SK-N-SH (cell line): ENCODE measurements around the gene PITPNM3. TPM values are rescaled to one million over a fixed set of nuclear protein-coding genes. Genes with fewer than 3 reads are reported as not detected.

ENCODE experiments used
- CTCF ChIA-PET: fragments of 300-600, 350-600 bp; formaldehyde crosslinking; extraction: SDS; loops from one replicate; lab custom pipeline; 2021; lab: Yijun Ruan, JAX
- POLR2A ChIA-PET: fragments of 350-600 bp; sonication (Branson Sonifier 250); formaldehyde crosslinking; extraction: SDS; loops from one replicate; lab custom pipeline; 2020; ENCODE audit warnings: antibody characterized with exemption, inconsistent platforms; lab: Yijun Ruan, JAX
- DNase-seq: peaks from one replicate; pipeline ENCODE4 v3.0.0; 2012
- H2AFZ ChIP-seq: fragments of 200-600 bp; sonication (generic); 2 replicates; pipeline ENCODE4 v1.8.1; 2016; ENCODE audit warnings: antibody characterized with exemption, mild to moderate bottlenecking, low read depth
- H3F3A ChIP-seq: fragments of 200-600 bp; sonication (generic); replicated peaks from 2 replicates; pipeline ENCODE3; 2016; ENCODE audit warnings: antibody characterized with exemption, mild to moderate bottlenecking; ENCODE audit not compliant: insufficient read depth
- H3K27ac ChIP-seq, 2 experiments: fragments of 200-500 bp in 1 of 2; fragments of 200-600 bp in 1 of 2; sonication (Bioruptor generic) in 1 of 2; sonication (generic), shearing (Covaris generic) in 1 of 2; 2 replicates each; pipeline versions ENCODE4 v1.5.1 to v1.6.1; 2014 to 2016; ENCODE audit warnings: low read depth in 2 of 2, inconsistent platforms in 1 of 2, low read length in 1 of 2, mild to moderate bottlenecking in 1 of 2, mixed read lengths in 1 of 2
- H3K27me3 ChIP-seq: fragments of 200-600 bp; sonication (generic), shearing (Covaris generic); 2 replicates; pipeline ENCODE4 v1.6.1; 2016; ENCODE audit warnings: mixed run types; ENCODE audit not compliant: insufficient read depth
- H3K36me3 ChIP-seq, 2 experiments: fragments of 200-500 bp in 1 of 2; fragments of 200-600 bp in 1 of 2; sonication (Bioruptor generic) in 1 of 2; sonication (generic) in 1 of 2; replicated peaks in 1 of 2; 2 replicates each; pipeline versions ENCODE3 to v1.5.1; 2014 to 2016; ENCODE audit warnings: low read length in 1 of 2, mild to moderate bottlenecking in 1 of 2; ENCODE audit not compliant: insufficient read depth in 2 of 2, control insufficient read depth in 1 of 2
- H3K4me1 ChIP-seq, 2 experiments: fragments of 200-500 bp in 1 of 2; fragments of 200-600 bp in 1 of 2; sonication (Bioruptor generic) in 1 of 2; sonication (generic), shearing (Covaris generic) in 1 of 2; 2 replicates each; pipeline versions ENCODE4 v1.5.1 to v1.6.1; 2014 to 2016; ENCODE audit warnings: low read depth in 1 of 2, low read length in 1 of 2, mixed run types in 1 of 2; ENCODE audit not compliant: insufficient read depth in 2 of 2, control insufficient read depth in 1 of 2
- H3K4me2 ChIP-seq: fragments of 200-600 bp; sonication (generic), shearing (Covaris generic); 2 replicates; pipeline ENCODE4 v1.6.1; 2017; ENCODE audit warnings: mixed run types
- H3K4me3 ChIP-seq, 2 experiments: fragments of 200-500 bp in 1 of 2; fragments of 200-600 bp in 1 of 2; sonication (Bioruptor generic) in 1 of 2; sonication (generic), shearing (Covaris generic) in 1 of 2; 2 replicates each; pipeline versions ENCODE4 v1.5.1 to v1.8.1; 2014 to 2016; ENCODE audit warnings: low read depth in 2 of 2, inconsistent platforms in 1 of 2, low read length in 1 of 2, mild to moderate bottlenecking in 1 of 2, mixed read lengths in 1 of 2, moderate library complexity in 1 of 2
- H3K79me2 ChIP-seq: fragments of 200-600 bp; sonication (generic); 2 replicates; pipeline ENCODE4 v1.8.1; 2017; ENCODE audit warnings: mild to moderate bottlenecking; ENCODE audit not compliant: insufficient read depth
- H3K9ac ChIP-seq: fragments of 200-600 bp; sonication (generic); 2 replicates; pipeline ENCODE4 v1.6.1; 2017; ENCODE audit warnings: mixed run types
- H3K9me2 ChIP-seq: fragments of 200-600 bp; sonication (generic); 2 replicates; pipeline ENCODE4 v1.6.1; 2017; ENCODE audit warnings: mixed run types
- H3K9me3 ChIP-seq: fragments of 200-600 bp; sonication (generic); 2 replicates; pipeline ENCODE4 v1.6.1; 2017; ENCODE audit warnings: mixed run types, mild to moderate bottlenecking, moderate library complexity
- H4K20me1 ChIP-seq: fragments of 200-600 bp; sonication (generic); 2 replicates; pipeline ENCODE4 v1.6.1; 2017; ENCODE audit warnings: mild to moderate bottlenecking, mixed run types; ENCODE audit not compliant: insufficient read depth
- CHD2 ChIP-seq: fragments of 150-350 bp; IDR thresholded peaks from 2 replicates; pipeline ENCODE4 v1.6.1; 2018; ENCODE audit warnings: low read length; ENCODE audit not compliant: partially characterized antibody
- EP300 ChIP-seq, 2 experiments: IDR thresholded peaks; 2 replicates each; pipeline versions ENCODE4 v1.4.0 to v1.6.1; 2012; ENCODE audit warnings: borderline replicate concordance in 1 of 2, low read depth in 1 of 2, low read length in 1 of 2
- FOSL2 ChIP-seq: IDR thresholded peaks from 2 replicates; pipeline ENCODE4 v1.4.0; 2012; ENCODE audit warnings: low read depth, mild to moderate bottlenecking, moderate library complexity, borderline replicate concordance
- FOXJ3 ChIP-seq: sonication (generic); formaldehyde crosslinking; IDR thresholded peaks from 2 replicates; pipeline ENCODE4 v1.5.1; 2020; ENCODE audit warnings: mild to moderate bottlenecking, missing genetic modification reagents
- GABPA ChIP-seq: IDR thresholded peaks from 2 replicates; pipeline ENCODE4 v1.4.0; 2012; ENCODE audit warnings: low read depth, mild to moderate bottlenecking
- GATA2 ChIP-seq: sonication (generic); formaldehyde crosslinking; IDR thresholded peaks from 2 replicates; pipeline ENCODE4 v1.5.0; 2020; ENCODE audit warnings: mild to moderate bottlenecking, missing genetic modification reagents
- JUND ChIP-seq: IDR thresholded peaks from 2 replicates; pipeline ENCODE4 v1.4.0; 2012
- NFIC ChIP-seq: IDR thresholded peaks from 2 replicates; pipeline ENCODE4 v1.4.0; 2012; ENCODE audit warnings: borderline replicate concordance
- RAD21 ChIP-seq: IDR thresholded peaks from 2 replicates; pipeline ENCODE4 v1.6.1; 2012; ENCODE audit warnings: mild to moderate bottlenecking, low read length
- RCOR1 ChIP-seq: fragments of 150-350 bp; IDR thresholded peaks from 2 replicates; pipeline ENCODE4 v1.6.1; 2017; ENCODE audit warnings: antibody characterized with exemption, low read length
- RXRA ChIP-seq: IDR thresholded peaks from 2 replicates; pipeline ENCODE4 v1.4.0; 2012; ENCODE audit warnings: low read depth, mild to moderate bottlenecking, borderline replicate concordance
- TCF12 ChIP-seq: IDR thresholded peaks from 2 replicates; pipeline ENCODE4 v1.4.0; 2012
- WGBS: methylation state at CpG from one replicate; pipeline ENCODE4 v1.1.6; 2017; ENCODE audit warnings: low lambda C conversion rate; 5-methylcytosine and 5-hydroxymethylcytosine counted together
- polyA plus RNA-seq, 3 experiments: library from polyadenylated mRNA; depleted of rRNA; stranded (reverse); fragments of >200 nt; gene quantifications; 2 replicates each; pipeline ENCODE4 v1.2.3, GENCODE V29; 2012
- TF ChIP-seq, protein P1 (sequence below): fragments of 150-350 bp; IDR thresholded peaks from 2 replicates; pipeline ENCODE4 v1.6.1; 2017; ENCODE audit warnings: antibody characterized with exemption, low read length, low read depth, borderline replicate concordance
- TF ChIP-seq, protein P2 (sequence below): fragments of 200-600 bp; sonication (generic); IDR thresholded peaks from 2 replicates; pipeline ENCODE4 v1.6.1; 2017; ENCODE audit warnings: antibody characterized with exemption, mild to moderate bottlenecking, moderate library complexity
- TF ChIP-seq, protein P3 (sequence below): IDR thresholded peaks from 2 replicates; pipeline ENCODE4 v1.6.1; 2012; ENCODE audit warnings: mild to moderate bottlenecking, low read depth, low read length, moderate library complexity
- TF ChIP-seq, protein P4 (sequence below): IDR thresholded peaks from 2 replicates; pipeline ENCODE4 v1.4.0; 2012; ENCODE audit warnings: low read depth
- TF ChIP-seq, protein P5 (sequence below): IDR thresholded peaks from 2 replicates; pipeline ENCODE4; 2012

Gene PITPNM3
- polyA plus RNA-seq, 1 of the 3 experiments (the other 2 are of a cell fraction): 0.82 TPM

DNA sequence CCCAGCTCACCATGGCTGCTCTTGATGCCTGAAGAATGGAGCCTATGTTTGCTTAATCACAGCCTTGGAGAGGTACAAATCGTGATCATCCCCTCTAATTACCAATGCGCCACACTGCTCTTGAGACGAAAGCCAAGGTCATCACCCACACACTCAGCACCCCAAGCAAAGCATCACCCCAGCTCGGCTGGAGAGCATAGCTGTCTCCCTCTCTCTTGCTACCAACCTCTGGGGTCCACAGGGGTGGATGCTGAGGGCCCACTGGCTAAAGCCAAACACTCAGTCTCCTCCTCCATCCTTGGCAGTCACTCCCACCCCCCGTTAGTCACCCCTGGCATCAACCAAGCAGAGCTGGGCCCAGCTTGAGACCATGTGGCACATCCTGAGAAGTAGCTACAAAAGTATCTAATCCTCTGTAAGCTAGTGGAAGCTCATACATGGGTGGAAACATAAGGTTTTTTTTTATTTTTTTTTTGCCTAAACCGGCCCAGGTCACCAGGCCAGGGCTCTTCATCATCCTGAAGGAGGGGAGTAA, 67.3 kb downstream of the PITPNM3 start:
- H4K20me1 ChIP-seq: no peaks in the 10 kb centered on the region
- H2AFZ ChIP-seq: no peak overlapping the region
- 48% methylated on average over 6 of the region's 6 CpGs for WGBS
- H3K4me2 ChIP-seq: no peak overlapping the region
- no peaks in the 10 kb centered on the region for H3K27me3 ChIP-seq
- no peaks in the 10 kb centered on the region for H3K9me3 ChIP-seq
- no peak overlapping the region for H3K9ac ChIP-seq
- no peak overlapping the region for H3K27ac ChIP-seq
- DNase-seq: no peak
- CTCF ChIA-PET: interaction anchor here (1.1 to 3.3 kb wide), 2 partner anchors 10 to 16 kb away, joined by 3 to 17 read pairs; no protein-coding TSS in a partner anchor
- peaks cover 0 to 9% of the 10 kb centered on the region in 2 experiments; a peak in 1 of 4 replicates for H3K4me1 ChIP-seq
- no peaks in the 10 kb centered on the region for H3F3A ChIP-seq
- H3K4me3 ChIP-seq: no peak overlapping the region
- no peaks in the 10 kb centered on the region for H3K79me2 ChIP-seq
- POLR2A ChIA-PET: interaction anchor here (0.6 kb wide), 1 partner anchor 18 kb away, joined by 4 read pairs; no protein-coding TSS in a partner anchor
- H3K36me3 ChIP-seq: no peaks in the 10 kb centered on the region
- TF ChIP-seq RXRA (no peak), RAD21 (no peak), EP300 (IDR thresholded peaks at IDR 0.05; ENCODE audit: borderline replicate concordance in 1 of 2, low read depth in 1 of 2, low read length in 1 of 2) (no peak), CHD2 (no peak), GATA2 (CRISPR knock-in tag) (no peak)
- TF ChIP-seq, protein P1, sequence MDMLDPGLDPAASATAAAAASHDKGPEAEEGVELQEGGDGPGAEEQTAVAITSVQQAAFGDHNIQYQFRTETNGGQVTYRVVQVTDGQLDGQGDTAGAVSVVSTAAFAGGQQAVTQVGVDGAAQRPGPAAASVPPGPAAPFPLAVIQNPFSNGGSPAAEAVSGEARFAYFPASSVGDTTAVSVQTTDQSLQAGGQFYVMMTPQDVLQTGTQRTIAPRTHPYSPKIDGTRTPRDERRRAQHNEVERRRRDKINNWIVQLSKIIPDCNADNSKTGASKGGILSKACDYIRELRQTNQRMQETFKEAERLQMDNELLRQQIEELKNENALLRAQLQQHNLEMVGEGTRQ: no peak
- TF ChIP-seq, protein P2, sequence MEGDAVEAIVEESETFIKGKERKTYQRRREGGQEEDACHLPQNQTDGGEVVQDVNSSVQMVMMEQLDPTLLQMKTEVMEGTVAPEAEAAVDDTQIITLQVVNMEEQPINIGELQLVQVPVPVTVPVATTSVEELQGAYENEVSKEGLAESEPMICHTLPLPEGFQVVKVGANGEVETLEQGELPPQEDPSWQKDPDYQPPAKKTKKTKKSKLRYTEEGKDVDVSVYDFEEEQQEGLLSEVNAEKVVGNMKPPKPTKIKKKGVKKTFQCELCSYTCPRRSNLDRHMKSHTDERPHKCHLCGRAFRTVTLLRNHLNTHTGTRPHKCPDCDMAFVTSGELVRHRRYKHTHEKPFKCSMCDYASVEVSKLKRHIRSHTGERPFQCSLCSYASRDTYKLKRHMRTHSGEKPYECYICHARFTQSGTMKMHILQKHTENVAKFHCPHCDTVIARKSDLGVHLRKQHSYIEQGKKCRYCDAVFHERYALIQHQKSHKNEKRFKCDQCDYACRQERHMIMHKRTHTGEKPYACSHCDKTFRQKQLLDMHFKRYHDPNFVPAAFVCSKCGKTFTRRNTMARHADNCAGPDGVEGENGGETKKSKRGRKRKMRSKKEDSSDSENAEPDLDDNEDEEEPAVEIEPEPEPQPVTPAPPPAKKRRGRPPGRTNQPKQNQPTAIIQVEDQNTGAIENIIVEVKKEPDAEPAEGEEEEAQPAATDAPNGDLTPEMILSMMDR: no peak
- H3K9me2 ChIP-seq: no peaks in the 10 kb centered on the region

DNA sequence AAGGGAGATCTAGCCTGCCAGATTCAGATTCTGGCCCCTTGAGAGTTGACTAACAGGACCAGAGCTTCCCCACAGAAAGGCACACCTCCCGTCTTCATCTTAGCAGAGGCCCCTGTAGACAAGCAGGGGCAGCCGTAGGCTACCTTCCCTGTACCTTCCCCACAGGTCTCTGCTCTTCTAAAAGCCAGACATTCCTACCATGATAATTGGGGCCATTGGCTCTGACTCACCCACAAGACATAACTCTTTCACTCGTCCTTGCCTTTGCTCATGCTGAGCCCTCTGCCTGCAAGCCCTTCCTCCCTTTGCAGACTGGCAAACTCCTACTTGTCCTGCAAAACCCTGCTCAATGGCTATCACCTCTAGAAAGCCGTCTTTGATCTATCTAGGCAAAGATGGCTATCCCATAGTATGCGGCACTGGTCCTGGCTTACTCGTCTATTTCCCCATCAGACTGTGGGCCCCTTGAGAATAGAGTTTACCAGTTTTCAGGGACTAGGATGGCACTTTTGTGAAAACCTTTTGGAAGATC, 68.3 kb downstream of the PITPNM3 start:
- H3K4me3 ChIP-seq: no peak overlapping the region
- no peaks in the 10 kb centered on the region for H3F3A ChIP-seq
- no peaks in the 10 kb centered on the region for H3K36me3 ChIP-seq
- no peak overlapping the region for H2AFZ ChIP-seq
- no peak overlapping the region for H3K9ac ChIP-seq
- no peak overlapping the region for H3K27ac ChIP-seq
- 64% methylated on average over 6 of the region's 6 CpGs for WGBS
- H3K4me2 ChIP-seq: no peak overlapping the region
- no peaks in the 10 kb centered on the region for H3K9me3 ChIP-seq
- no peaks in the 10 kb centered on the region for H4K20me1 ChIP-seq
- CTCF ChIA-PET: interaction anchor here (3.3 kb wide), 1 partner anchor 15 kb away, joined by 17 read pairs; no protein-coding TSS in a partner anchor
- POLR2A ChIA-PET: no interaction called here
- H3K4me1 ChIP-seq: peaks cover 0 to 9% of the 10 kb centered on the region in 2 experiments; a peak in 1 of 4 replicates
- no peaks in the 10 kb centered on the region for H3K9me2 ChIP-seq
- H3K27me3 ChIP-seq: no peaks in the 10 kb centered on the region
- DNase-seq: no peak
- H3K79me2 ChIP-seq: no peaks in the 10 kb centered on the region
- TF ChIP-seq GABPA (no peak), FOSL2 (no peak), RCOR1 (no peak), TCF12 (no peak), JUND (no peak), NFIC (no peak), FOXJ3 (CRISPR knock-in tag) (no peak)
- TF ChIP-seq, protein P3, sequence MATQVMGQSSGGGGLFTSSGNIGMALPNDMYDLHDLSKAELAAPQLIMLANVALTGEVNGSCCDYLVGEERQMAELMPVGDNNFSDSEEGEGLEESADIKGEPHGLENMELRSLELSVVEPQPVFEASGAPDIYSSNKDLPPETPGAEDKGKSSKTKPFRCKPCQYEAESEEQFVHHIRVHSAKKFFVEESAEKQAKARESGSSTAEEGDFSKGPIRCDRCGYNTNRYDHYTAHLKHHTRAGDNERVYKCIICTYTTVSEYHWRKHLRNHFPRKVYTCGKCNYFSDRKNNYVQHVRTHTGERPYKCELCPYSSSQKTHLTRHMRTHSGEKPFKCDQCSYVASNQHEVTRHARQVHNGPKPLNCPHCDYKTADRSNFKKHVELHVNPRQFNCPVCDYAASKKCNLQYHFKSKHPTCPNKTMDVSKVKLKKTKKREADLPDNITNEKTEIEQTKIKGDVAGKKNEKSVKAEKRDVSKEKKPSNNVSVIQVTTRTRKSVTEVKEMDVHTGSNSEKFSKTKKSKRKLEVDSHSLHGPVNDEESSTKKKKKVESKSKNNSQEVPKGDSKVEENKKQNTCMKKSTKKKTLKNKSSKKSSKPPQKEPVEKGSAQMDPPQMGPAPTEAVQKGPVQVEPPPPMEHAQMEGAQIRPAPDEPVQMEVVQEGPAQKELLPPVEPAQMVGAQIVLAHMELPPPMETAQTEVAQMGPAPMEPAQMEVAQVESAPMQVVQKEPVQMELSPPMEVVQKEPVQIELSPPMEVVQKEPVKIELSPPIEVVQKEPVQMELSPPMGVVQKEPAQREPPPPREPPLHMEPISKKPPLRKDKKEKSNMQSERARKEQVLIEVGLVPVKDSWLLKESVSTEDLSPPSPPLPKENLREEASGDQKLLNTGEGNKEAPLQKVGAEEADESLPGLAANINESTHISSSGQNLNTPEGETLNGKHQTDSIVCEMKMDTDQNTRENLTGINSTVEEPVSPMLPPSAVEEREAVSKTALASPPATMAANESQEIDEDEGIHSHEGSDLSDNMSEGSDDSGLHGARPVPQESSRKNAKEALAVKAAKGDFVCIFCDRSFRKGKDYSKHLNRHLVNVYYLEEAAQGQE: no peak
- TF ChIP-seq, protein P2: no peak
- TF ChIP-seq, protein P4, sequence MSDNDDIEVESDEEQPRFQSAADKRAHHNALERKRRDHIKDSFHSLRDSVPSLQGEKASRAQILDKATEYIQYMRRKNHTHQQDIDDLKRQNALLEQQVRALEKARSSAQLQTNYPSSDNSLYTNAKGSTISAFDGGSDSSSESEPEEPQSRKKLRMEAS: no peak
- TF ChIP-seq, protein P5, sequence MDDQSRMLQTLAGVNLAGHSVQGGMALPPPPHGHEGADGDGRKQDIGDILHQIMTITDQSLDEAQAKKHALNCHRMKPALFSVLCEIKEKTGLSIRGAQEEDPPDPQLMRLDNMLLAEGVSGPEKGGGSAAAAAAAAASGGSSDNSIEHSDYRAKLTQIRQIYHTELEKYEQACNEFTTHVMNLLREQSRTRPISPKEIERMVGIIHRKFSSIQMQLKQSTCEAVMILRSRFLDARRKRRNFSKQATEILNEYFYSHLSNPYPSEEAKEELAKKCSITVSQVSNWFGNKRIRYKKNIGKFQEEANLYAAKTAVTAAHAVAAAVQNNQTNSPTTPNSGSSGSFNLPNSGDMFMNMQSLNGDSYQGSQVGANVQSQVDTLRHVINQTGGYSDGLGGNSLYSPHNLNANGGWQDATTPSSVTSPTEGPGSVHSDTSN: no peak
